HEK293T (cell line): ENCODE results near the gene PHF20.

Source experiments
- CTBP1 ChIP-seq: fragments of 450-650 bp; IDR thresholded peaks from 2 replicates; pipeline ENCODE4 v1.6.1; 2016; ENCODE audit warnings: borderline replicate concordance
- ELF4 ChIP-seq: fragments of 450-650 bp; IDR thresholded peaks from 2 replicates; pipeline ENCODE4 v1.6.1; 2017; ENCODE audit warnings: antibody characterized with exemption
- FOXA1 ChIP-seq: fragments of 450-650 bp; IDR thresholded peaks from 2 replicates; pipeline ENCODE4 v1.6.1; 2016; ENCODE audit warnings: mild to moderate bottlenecking
- FOXK2 ChIP-seq: fragments of 450-650 bp; IDR thresholded peaks from 2 replicates; pipeline ENCODE4 v1.6.1; 2016; ENCODE audit warnings: mild to moderate bottlenecking
- FOXM1 ChIP-seq: fragments of 450-650 bp; IDR thresholded peaks from 2 replicates; pipeline ENCODE4 v1.6.1; 2017; ENCODE audit warnings: mild to moderate bottlenecking, borderline replicate concordance
- L3MBTL2 ChIP-seq: fragments of 450-650 bp; conservative IDR thresholded peaks from 2 replicates; pipeline ENCODE4 v1.6.1; 2016; ENCODE audit warnings: mild to moderate bottlenecking
- PKNOX1 ChIP-seq: fragments of 450-650 bp; IDR thresholded peaks from 2 replicates; pipeline ENCODE4 v1.6.1; 2016
- SP1 ChIP-seq: fragments of 450-650 bp; IDR thresholded peaks from 2 replicates; pipeline ENCODE4 v1.6.1; 2017
- SUZ12 ChIP-seq: fragments of 450-650 bp; IDR thresholded peaks from 2 replicates; pipeline ENCODE4 v1.6.1; 2016; ENCODE audit warnings: mild to moderate bottlenecking
- TARDBP ChIP-seq: fragments of 450-650 bp; IDR thresholded peaks from 2 replicates; pipeline ENCODE4 v1.6.1; 2016

- TF ChIP-seq FOXM1 = no peak
- TF ChIP-seq SUZ12 = no peak
- no peak for TF ChIP-seq SP1
- TF ChIP-seq TARDBP = no peak
- TF ChIP-seq CTBP1 = no peak
- TF ChIP-seq FOXK2 = no peak
- no peak for TF ChIP-seq L3MBTL2
- no peak for TF ChIP-seq PKNOX1
- TF ChIP-seq ELF4 = no peak
- no peak for TF ChIP-seq FOXA1
These were observed 114.7 kb downstream of the PHF20 start for GRCh38 chr20:35886537-35886936.
